NB4 (cell line): Measurements from ENCODE around the gene TNNC1.

ENCODE experiments used
- CTCF ChIP-seq: IDR thresholded peaks from one replicate; pipeline ENCODE4 v1.5.1; 2012; ENCODE audit warnings: low read depth, low read length
- MYC ChIP-seq: IDR thresholded peaks from 2 replicates; pipeline ENCODE4 v1.6.1; 2011; ENCODE audit warnings: low read depth, low read length
- TF ChIP-seq, protein P1 (sequence below): IDR thresholded peaks from 2 replicates; pipeline ENCODE4 v1.6.1; 2011; ENCODE audit warnings: low read depth, low read length

- TF ChIP-seq CTCF: no peak
- TF ChIP-seq MYC: no peak
- TF ChIP-seq, protein P1, sequence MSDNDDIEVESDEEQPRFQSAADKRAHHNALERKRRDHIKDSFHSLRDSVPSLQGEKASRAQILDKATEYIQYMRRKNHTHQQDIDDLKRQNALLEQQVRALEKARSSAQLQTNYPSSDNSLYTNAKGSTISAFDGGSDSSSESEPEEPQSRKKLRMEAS: no peak
These were observed 38.2 kb upstream of the TNNC1 start for GRCh38 chr3:52492059-52492458.
